B cell (primary cell): ENCODE data around the gene MCRS1. TPM values are rescaled to one million over a fixed set of nuclear protein-coding genes. Genes with fewer than 3 reads are reported as not detected.

Source experiments
- ATAC-seq: fragments of 200-7000 bp; cut with Tn5 transposase; one replicate; pipeline ENCODE4 v1.10.0; 2021; ENCODE audit warnings: low read depth, mild to moderate bottlenecking, moderate number of reproducible peaks, moderate library complexity
- CTCF ChIA-PET: fragments of 350-600 bp; sonication (Branson Sonifier 250); formaldehyde crosslinking; loops from one replicate; lab custom pipeline; 2021; ENCODE audit warnings: antibody characterized with exemption, inconsistent platforms; lab: Charles Lee
- POLR2A ChIA-PET: fragments of 350-600 bp; sonication (Branson Sonifier 250); formaldehyde crosslinking; loops from one replicate; lab custom pipeline; 2021; ENCODE audit warnings: antibody characterized with exemption; lab: Charles Lee
- DNase-seq: peaks from one replicate; pipeline ENCODE4 v3.0.0; 2013
- H2AFZ ChIP-seq: 2 replicates; pipeline ENCODE4 v1.6.1; 2012; ENCODE audit warnings: mild to moderate bottlenecking, low read depth, low read length; ENCODE audit not compliant: insufficient read depth, poor library complexity, severe bottlenecking
- H3K27ac ChIP-seq, 2 donors: 1 replicate in 1 of 2; 2 replicates in 1 of 2; pipeline ENCODE4 v1.5.1; 2012 to 2013; ENCODE audit warnings: low read length in 2 of 2, mild to moderate bottlenecking in 2 of 2, moderate library complexity in 1 of 2
- H3K27me3 ChIP-seq, 4 experiments: fragments of 200-600 bp in 1 of 4; sonication (generic) in 1 of 4; replicated peaks in 1 of 4; 1 replicate in 2 of 4; 2 replicates in 2 of 4; pipeline versions ENCODE4 v1.6.1 to v1.7.0; 2013 to 2016; ENCODE audit warnings: low read length in 3 of 4, mild to moderate bottlenecking in 2 of 4, mixed read lengths in 1 of 4, moderate library complexity in 1 of 4; ENCODE audit not compliant: insufficient read depth in 4 of 4, control insufficient read depth in 3 of 4; ENCODE audit errors: control extremely low read depth in 1 of 4
- H3K36me3 ChIP-seq, 2 experiments: replicated peaks in 1 of 2; 1 replicate in 1 of 2; 2 replicates in 1 of 2; pipeline versions ENCODE4 v1.6.1 to v1.7.1; 2013; ENCODE audit warnings: low read length in 1 of 2; ENCODE audit not compliant: insufficient read depth in 2 of 2, control insufficient read depth in 1 of 2; ENCODE audit errors: control extremely low read depth in 1 of 2, extremely low read depth in 1 of 2
- H3K4me1 ChIP-seq, 2 donors: fragments of 200-600 bp in 1 of 2; sonication (generic) in 1 of 2; 1 replicate in 1 of 2; 2 replicates in 1 of 2; pipeline versions ENCODE4 v1.5.1 to v1.6.1; 2013 to 2017; ENCODE audit warnings: low read length in 2 of 2; ENCODE audit not compliant: control insufficient read depth in 2 of 2, insufficient read depth in 2 of 2
- H3K4me2 ChIP-seq: replicated peaks from 2 replicates; pipeline ENCODE3; 2012; ENCODE audit warnings: mild to moderate bottlenecking, low read depth, low read length; ENCODE audit not compliant: poor library complexity, severe bottlenecking
- H3K4me3 ChIP-seq, 5 experiments: fragments of 200-600 bp in 1 of 5; sonication (generic) in 1 of 5; 1 replicate in 3 of 5; 2 replicates in 2 of 5; pipeline versions ENCODE4 v1.5.1 to v1.7.0; 2011 to 2016; ENCODE audit warnings: low read length in 4 of 5, mild to moderate bottlenecking in 4 of 5, low read depth in 2 of 5, control low read depth in 1 of 5, moderate library complexity in 1 of 5; ENCODE audit not compliant: insufficient read depth in 1 of 5; ENCODE audit errors: control extremely low read depth in 1 of 5, extremely low read depth in 1 of 5
- H3K79me2 ChIP-seq: fragments of 200-600 bp; sonication (generic); one replicate; pipeline ENCODE4 v1.6.0; 2016; ENCODE audit warnings: low read length; ENCODE audit not compliant: control insufficient read depth, insufficient read depth
- H3K9ac ChIP-seq: fragments of 200-600 bp; sonication (generic); 2 replicates; pipeline ENCODE4 v1.6.1; 2017; ENCODE audit warnings: mild to moderate bottlenecking, low read length, moderate library complexity
- H3K9me3 ChIP-seq, 3 donors: one replicate each; pipeline versions ENCODE4 v1.6.1 to v1.7.1; 2013; ENCODE audit warnings: low read length in 2 of 3; ENCODE audit not compliant: control insufficient read depth in 2 of 3, insufficient read depth in 1 of 3; ENCODE audit errors: control extremely low read depth in 1 of 3
- H4K20me1 ChIP-seq: 2 replicates; pipeline ENCODE4 v1.6.0; 2012; ENCODE audit warnings: mild to moderate bottlenecking, low read length; ENCODE audit not compliant: insufficient read depth, control insufficient read depth, poor library complexity, severe bottlenecking
- H3K27ac Mint-ChIP-seq: one replicate; pipeline ENCODE4 v1.8.0; 2021; ENCODE audit warnings: mixed read lengths
- H3K27me3 Mint-ChIP-seq: one replicate; pipeline ENCODE4 v1.8.0; 2021; ENCODE audit warnings: mixed read lengths
- H3K4me1 Mint-ChIP-seq: one replicate; pipeline ENCODE4 v1.8.0; 2021; ENCODE audit warnings: mixed read lengths
- H3K4me3 Mint-ChIP-seq: one replicate; pipeline ENCODE4 v1.8.0; 2021; ENCODE audit warnings: mixed read lengths
- H3K9me3 Mint-ChIP-seq: one replicate; pipeline ENCODE4 v1.8.0; 2022; ENCODE audit warnings: mixed read lengths; ENCODE audit not compliant: insufficient read depth
- CTCF ChIP-seq: fragments of 200-600 bp; IDR thresholded peaks from one replicate; pipeline ENCODE4 v1.8.0; 2022; ENCODE audit warnings: antibody characterized with exemption, mild to moderate bottlenecking
- EZH2 ChIP-seq: IDR thresholded peaks from 2 replicates; pipeline ENCODE4 v1.6.1; 2012; ENCODE audit warnings: borderline replicate concordance, low read depth, mild to moderate bottlenecking, moderate library complexity, low read length; ENCODE audit not compliant: insufficient read depth, poor library complexity, severe bottlenecking
- WGBS: methylation state at CpG from one replicate; pipeline ENCODE4 v1.1.5; 2013; ENCODE audit warnings: missing lambda C conversion rate; ENCODE audit not compliant: insufficient coverage; 5-methylcytosine and 5-hydroxymethylcytosine counted together
- intact Hi-C: fragments of 100-400 bp; cut with micrococcal nuclease; formaldehyde crosslinking; loops from one replicate; pipeline ENCODE4 v1.10.0; 2022
- polyA plus RNA-seq: library from polyadenylated mRNA; depleted of rRNA; stranded (reverse); fragments of >200 nt; gene quantifications from 2 replicates; pipeline ENCODE4 v1.2.3, GENCODE V29; 2012
- total RNA-seq, 2 donors: library from RNA; stranded (reverse); fragments of 120-200 nt in 1 of 2; gene quantifications; 1 replicate in 1 of 2; 2 replicates in 1 of 2; pipeline versions ENCODE4 v1.2.3 to v1.2.4, GENCODE V29; 2013 to 2022

Gene MCRS1
- total and polyA plus RNA-seq, 2 donors (not counting 1 experiment from before 2014, with no cell fraction given), result 81.1 to 107 TPM

GRCh38 chr12:49543914-49544815 is 23.8 kb downstream of the MCRS1 start:
- H3K4me1 ChIP-seq, result peaks cover 26 to 34% of the 10 kb centered on the region in 2 donors
- H3K9me3 ChIP-seq, result peaks cover 0 to 7% (median 0%) of the 10 kb centered on the region in 3 donors
- H3K4me2 ChIP-seq, result no peak overlapping the region
- no peak overlapping the region for H3K9ac ChIP-seq
- POLR2A ChIA-PET, result no interaction called here
- H3K4me1 Mint-ChIP-seq, result peaks cover 31% of the 10 kb centered on the region
- CTCF ChIA-PET, result interaction anchor here (0.7 to 1.4 kb wide), 3 partner anchors 9 to 186 kb away, joined by 3 to 7 read pairs (median 6); no protein-coding TSS in a partner anchor
- ATAC-seq (no peak), DNase-seq (peak; percentile 20)
- no peak overlapping the region for H3K4me3 ChIP-seq
- no peak overlapping the region for H3K4me3 Mint-ChIP-seq
- H3K27ac ChIP-seq, result no peak overlapping the region
- H3K27me3 Mint-ChIP-seq, result peaks cover 41% of the 10 kb centered on the region
- no peak overlapping the region for H2AFZ ChIP-seq
- intact Hi-C loops, result no loop called here
- H3K79me2 ChIP-seq, result no peaks in the 10 kb centered on the region
- WGBS, result 60% methylated on average over 37 of the region's 39 CpGs
- no peak overlapping the region for H3K27ac Mint-ChIP-seq
- no peaks in the 10 kb centered on the region for H3K36me3 ChIP-seq
- TF ChIP-seq CTCF, result no peak
- no peak for TF ChIP-seq EZH2
- H4K20me1 ChIP-seq, result no peaks in the 10 kb centered on the region
- no peaks in the 10 kb centered on the region for H3K9me3 Mint-ChIP-seq
- peaks cover 0 to 53% (median 22%) of the 10 kb centered on the region in 4 experiments for H3K27me3 ChIP-seq
